AG20443 (cell line): ENCODE results near the gene GPM6B.

Experiments used
- DNase-seq: peaks from one replicate; pipeline ENCODE4 v3.0.0; 2012; ENCODE audit warnings: low spot score, mixed read lengths

The GPM6B gene

DNA sequence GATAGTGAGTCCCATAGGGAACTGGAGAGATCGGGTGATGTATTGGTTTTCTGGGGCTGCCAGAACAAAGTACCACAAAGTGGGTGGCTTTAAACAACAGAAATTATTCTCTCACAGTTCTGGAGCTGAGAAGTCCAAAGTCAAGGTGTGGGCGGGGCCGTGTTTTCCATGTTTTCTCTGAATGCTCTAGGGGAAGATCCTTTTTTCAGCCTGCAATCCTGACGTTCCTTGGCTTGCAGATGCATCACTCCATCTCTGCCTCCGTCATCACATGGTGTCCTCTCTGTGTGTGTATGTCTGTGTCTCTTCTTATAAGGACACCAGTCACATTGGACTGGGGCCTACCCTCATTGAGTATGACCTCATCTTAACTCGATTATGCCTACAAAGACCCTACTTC, 7.9 kb upstream of the GPM6B start:
- DNase-seq = no peak

- DNase-seq = no peak
These were observed 4.8 kb upstream of the GPM6B start for GRCh38 chrX:13821738-13822137.

GRCh38 chrX:13816176-13816575, 717 bp downstream of the GPM6B start:
- DNase-seq = no peak

- no peak for DNase-seq
These were observed 1.2 kb downstream of the GPM6B start for GRCh38 chrX:13815664-13816063.

GRCh38 chrX:13808865-13809264, 8.0 kb downstream of the GPM6B start:
- no peak for DNase-seq

- no peak for DNase-seq
These were observed 8.6 kb downstream of the GPM6B start for GRCh38 chrX:13808293-13808692.

DNA sequence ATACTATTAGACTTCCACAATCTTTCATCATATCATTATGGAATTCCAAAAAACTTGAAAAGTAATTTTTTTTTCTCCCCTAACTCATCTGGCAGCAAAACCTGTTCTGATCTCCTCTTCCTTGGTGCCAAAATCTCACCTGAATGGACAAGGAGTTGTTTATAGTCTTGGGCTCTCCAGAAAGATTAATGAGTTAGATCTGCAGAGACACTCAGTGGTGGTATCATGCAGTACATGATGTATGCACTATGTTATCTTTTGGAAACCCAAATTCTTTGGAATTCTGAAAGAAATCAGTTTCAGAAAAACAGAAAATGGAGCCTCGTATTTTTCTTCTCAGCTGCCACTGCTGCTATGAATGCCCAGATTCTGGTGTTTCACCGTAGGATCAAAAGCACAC, 11.7 kb downstream of the GPM6B start:
- no peak for DNase-seq

DNA sequence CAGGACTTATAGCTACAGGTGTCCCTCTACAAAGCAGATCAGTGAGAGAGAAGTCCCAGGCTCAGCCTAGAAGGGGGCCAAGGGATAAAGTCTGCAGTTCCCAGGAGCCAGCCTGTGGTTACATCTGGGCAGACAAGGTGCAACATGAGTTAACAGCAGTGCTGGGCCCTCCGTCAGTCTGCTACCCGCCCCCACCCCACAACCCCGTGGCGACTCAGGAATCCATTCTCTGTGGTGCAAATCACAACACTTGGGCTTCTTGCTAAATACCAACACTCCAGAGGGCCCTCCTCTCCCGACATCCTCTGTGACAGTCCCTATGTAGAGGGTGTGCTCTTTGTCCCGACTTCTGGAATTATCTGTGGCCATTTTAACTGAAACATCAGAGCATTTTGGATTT, 13.8 kb downstream of the GPM6B start:
- no peak for DNase-seq

DNA sequence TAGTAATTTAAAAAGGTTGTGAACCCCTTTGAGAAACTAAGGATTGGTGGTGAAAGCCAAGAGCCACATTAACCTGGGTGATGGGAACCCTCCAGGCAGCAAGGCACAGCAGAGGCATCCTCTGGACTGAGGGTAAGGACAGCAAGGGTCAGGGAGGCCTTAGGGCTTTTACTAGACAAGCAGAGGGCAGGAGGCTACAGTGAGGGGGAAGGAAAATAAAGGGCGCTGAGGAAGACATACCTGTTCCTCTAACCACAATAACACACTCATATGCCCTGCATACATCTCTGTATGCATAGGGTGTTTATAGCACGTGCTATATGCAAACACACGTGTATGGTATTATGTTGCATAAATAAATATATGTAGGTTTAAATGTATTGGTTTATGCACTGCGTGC, 18.7 kb downstream of the GPM6B start:
- DNase-seq = no peak

GRCh38 chrX:13797512-13797911, 19.4 kb downstream of the GPM6B start:
- no peak for DNase-seq

DNA sequence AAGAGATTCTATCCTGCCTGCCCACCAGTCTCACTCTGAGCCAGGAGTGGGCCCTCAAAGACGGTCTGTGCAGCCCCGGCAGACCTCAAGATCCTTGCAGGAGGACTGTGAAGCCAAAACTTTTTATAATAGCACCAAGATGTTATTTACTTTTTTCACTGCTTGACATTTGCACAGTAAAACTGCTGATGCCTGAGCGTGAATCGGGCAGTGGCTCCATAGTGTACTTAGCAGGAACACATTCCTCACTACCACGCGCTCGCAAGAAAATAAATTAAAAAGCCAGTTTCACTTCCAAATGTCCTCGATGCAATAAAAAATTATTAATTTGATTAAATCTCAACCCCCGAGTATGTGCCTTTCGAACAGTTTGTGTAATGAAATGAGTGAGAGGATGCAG, 22.5 kb downstream of the GPM6B start:
- DNase-seq = no peak

DNA sequence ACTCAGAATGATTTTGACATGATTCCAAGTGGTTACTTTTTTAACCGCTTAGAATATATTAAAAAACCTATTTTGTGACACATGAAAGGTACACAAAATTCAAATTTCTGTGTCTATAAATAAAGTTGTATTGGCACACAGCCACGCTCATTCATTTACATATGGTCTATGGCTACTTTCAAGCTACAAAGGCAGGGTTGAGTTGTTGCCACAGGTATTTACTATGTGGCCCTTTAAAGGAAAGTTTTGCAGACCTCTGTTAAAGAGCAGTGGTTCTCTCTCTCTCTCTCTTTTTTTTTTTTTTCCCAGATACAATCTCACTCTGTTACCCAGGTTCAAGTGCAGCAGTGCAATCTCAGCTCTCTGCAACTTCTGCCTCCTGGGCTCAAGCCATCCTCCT, 23.0 kb downstream of the GPM6B start:
- DNase-seq = no peak

DNA sequence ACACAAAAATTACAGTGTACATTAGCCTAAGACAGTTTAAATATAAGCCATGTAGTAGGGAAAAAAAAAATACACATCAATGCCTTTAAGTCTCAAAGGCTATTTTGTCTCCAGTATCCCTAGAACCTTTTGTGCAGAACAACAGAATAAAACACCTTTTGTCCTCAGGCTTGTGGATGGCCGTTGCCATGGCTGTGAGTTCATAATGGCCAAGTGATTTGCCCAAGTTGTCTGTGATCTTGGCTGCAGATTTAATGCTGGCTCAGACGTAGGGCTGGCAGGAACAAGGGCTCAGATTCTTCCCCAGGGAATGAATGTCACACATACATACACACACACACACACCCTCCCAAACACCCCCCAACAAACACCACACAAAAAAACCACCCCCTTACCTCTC, 25.3 kb downstream of the GPM6B start:
- DNase-seq = no peak

DNA sequence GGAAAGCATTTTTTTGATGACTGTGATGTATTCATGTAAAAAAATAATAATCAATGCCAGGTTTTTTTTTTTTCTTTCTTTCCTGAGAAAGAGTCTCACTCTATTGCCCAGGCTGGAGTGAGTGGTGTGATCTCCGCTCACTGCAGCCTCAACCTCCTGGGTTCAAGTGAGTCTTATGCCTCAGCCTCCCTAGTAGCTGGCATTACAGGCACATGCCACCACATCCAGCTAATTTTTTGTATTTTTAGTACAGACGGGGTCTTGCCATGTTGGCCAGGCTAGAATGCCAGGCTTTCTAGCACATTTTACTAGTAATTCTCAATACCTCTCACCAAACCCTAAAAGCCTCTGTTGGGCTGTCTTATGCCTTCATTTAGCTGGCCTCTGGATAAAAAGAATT, 25.7 kb downstream of the GPM6B start:
- no peak for DNase-seq

- DNase-seq = peak; percentile 8
These were observed 26.4 kb downstream of the GPM6B start for GRCh38 chrX:13790206-13791131.

- no peak for DNase-seq
These were observed 30.8 kb downstream of the GPM6B start for GRCh38 chrX:13786048-13786447.

DNA sequence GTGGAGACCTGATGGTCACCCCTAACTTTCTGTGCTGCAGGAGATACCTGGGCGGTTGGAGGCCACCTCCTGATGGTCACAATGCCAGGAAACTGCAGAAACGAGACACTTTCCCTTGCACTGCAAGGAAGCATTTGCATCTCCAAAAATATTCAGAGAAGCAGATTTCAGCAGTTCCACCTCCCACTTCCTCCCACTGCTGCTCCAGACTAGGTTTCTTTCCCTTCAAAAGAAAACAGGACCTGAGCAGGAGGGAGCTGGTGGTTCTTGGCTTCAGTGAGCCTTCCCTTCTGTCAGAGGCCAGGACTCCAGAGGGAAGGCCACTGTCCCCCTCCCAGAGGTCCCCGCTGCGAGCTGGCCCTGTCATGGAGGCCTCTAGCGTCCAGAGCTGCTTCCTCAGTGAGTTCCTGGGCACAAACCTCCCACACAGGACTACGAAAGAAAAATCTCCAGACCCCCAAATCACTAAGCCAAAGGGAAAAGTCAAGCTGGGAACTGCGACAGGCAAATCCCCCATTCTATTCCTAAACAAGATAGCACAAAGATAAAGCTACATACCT, 35.9 kb downstream of the GPM6B start:
- no peak for DNase-seq

DNA sequence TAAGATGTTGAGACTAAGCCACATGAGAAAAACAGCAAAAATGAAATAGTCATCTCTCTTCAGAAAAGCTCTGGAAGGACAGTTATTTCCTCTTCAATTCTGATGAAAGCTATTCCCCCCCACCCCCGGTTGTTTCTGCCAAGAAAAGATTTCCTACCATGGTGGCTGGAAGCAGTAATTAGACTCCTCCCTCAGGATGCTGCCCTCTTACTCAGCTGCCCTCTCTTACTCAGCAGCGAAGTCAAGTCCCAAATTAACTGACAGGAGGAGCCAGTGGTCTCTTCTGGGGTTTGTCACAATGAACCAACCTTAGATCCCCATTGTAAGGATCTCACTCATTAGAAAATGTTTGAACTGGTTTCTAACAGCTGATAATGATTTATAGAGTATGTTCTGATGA, 38.0 kb downstream of the GPM6B start:
- peak; percentile 40 for DNase-seq

DNA sequence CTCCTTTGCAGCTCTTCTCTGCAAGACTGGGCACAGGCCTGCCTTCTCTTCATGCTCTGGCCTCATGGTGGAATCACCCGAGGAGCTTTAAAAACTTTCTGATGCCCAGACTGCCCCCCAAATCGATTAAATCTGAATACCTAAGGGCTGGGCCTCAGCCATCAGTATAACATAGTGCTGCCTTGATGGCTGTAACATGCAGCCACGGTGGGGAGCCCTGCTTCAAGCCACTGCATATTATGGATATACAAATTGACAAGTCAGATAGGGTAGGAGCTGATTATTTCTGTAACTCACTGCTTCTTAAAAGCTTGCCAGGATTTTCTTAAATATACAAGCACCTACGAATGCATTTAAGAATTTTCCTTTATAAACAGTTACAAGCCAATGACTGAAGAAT, 40.5 kb downstream of the GPM6B start:
- no peak for DNase-seq

DNA sequence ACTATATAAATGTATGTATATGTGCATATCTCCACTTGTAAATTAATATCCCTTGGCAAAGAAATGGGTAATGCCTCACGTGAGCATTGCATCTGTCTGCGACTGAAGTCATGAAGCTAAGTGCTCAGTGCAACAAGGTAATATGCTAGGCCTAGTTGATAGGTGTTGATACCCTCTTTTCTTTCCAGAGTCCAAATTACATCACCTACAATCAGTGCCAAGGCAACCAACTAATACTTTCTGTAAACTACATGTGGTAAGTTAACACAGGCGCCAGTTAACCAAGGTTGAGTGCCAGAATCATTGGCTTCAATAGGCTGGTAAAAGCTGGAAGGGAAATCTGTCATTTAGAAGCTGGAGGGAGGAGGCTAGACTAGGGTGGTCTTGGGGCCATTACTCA, 41.1 kb downstream of the GPM6B start:
- DNase-seq = no peak

GRCh38 chrX:13774696-13775095, 42.2 kb downstream of the GPM6B start:
- no peak for DNase-seq

- DNase-seq = no peak
These were observed 46.8 kb downstream of the GPM6B start for GRCh38 chrX:13770013-13770535.

DNA sequence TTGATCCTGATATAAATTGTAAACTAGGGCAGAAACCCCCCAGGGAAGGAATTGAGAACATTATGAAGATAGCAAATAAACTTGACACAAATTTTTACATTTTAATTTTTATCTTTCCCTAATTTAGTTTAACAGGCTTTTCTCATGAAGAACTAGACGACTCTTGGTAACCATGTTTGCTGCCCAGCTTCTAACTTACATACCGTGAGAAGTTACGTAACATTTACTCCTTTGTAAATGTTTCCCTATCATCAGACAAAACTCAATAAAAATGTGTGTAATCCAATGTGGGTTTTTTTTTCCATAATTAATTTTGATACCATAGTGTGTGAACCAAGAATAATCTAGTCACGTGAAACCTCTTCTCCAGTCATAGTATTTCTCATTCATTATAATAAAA, 48.0 kb downstream of the GPM6B start:
- DNase-seq = no peak

GRCh38 chrX:13764765-13765164, 52.1 kb downstream of the GPM6B start:
- DNase-seq = no peak
